Muscle layer of colon (tissue), 2 donors: ENCODE data around the gene HOXB6.
A peak's percentile ranks its signal among the peaks of the same experiment; 100 is the strongest.

Experiments
- H3K27ac ChIP-seq: one replicate; pipeline ENCODE4 v1.7.0; 2013; ENCODE audit warnings: low read depth, mild to moderate bottlenecking, low read length, moderate library complexity
- H3K27me3 ChIP-seq, 2 donors: one replicate each; pipeline ENCODE4 v1.7.0; 2013; ENCODE audit warnings: low read length in 2 of 2, mild to moderate bottlenecking in 2 of 2; ENCODE audit not compliant: insufficient read depth in 2 of 2, control insufficient read depth in 1 of 2
- H3K36me3 ChIP-seq: one replicate; pipeline ENCODE4 v1.7.0; 2013; ENCODE audit warnings: mild to moderate bottlenecking, low read length; ENCODE audit not compliant: insufficient read depth
- H3K4me1 ChIP-seq: one replicate; pipeline ENCODE4 v1.7.0; 2013; ENCODE audit warnings: mild to moderate bottlenecking, low read length; ENCODE audit not compliant: insufficient read depth
- H3K4me3 ChIP-seq, 2 donors: one replicate each; pipeline ENCODE4 v1.7.0; 2013; ENCODE audit warnings: low read length in 2 of 2, low read depth in 1 of 2, mild to moderate bottlenecking in 1 of 2, moderate library complexity in 1 of 2
- H3K9ac ChIP-seq: one replicate; pipeline ENCODE4 v1.7.0; 2013; ENCODE audit warnings: low read length
- H3K9me3 ChIP-seq: one replicate; pipeline ENCODE4 v1.7.0; 2013; ENCODE audit warnings: mild to moderate bottlenecking, low read length
- donor health status: abdominal sarcoma.
- donor health status: Adenocarcinoma of cecum.

The HOXB6 gene

DNA sequence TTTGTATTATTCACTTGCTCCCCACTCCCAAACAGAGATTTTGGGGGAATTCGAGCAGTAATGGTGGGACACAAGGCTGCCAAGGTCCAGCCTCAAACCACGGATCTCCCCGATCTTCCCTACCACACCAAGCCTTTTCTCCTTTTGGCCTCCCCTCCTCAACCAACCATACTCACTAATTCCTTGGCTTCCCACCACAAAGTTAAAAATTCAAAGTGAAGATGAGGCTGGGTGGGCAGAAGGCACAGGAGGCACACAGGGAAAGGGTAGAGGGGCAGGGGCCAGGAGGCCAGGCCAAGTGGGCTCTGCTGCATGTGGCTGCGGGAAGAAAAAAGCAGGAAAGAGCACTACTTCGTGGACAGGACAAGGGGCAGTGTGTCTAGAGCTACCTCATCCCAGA lies 41.9 kb downstream of the HOXB6 start:
- Histone ChIP-seq H3K4me1 (peaks cover 94% of the 10 kb centered on the region), H3K36me3 (peaks cover 6% of the 10 kb centered on the region), H3K4me3 (peak overlapping the region in 1 of 2 donors; percentile 37), H3K9me3 (no peaks in the 10 kb centered on the region), H3K27me3 (no peaks in the 10 kb centered on the region), H3K9ac (no peak overlapping the region), H3K27ac (peak overlapping the region; percentile 83)

GRCh38 chr17:48561884-48562810 lies 42.6 kb downstream of the HOXB6 start:
- peak overlapping the region; percentile 83 for H3K27ac ChIP-seq
- no peak overlapping the region for H3K4me3 ChIP-seq
- H3K4me1 ChIP-seq: peaks cover 94% of the 10 kb centered on the region
- H3K9ac ChIP-seq: no peak overlapping the region
- no peaks in the 10 kb centered on the region for H3K9me3 ChIP-seq
- peaks cover 6% of the 10 kb centered on the region for H3K36me3 ChIP-seq
- H3K27me3 ChIP-seq: no peaks in the 10 kb centered on the region

DNA sequence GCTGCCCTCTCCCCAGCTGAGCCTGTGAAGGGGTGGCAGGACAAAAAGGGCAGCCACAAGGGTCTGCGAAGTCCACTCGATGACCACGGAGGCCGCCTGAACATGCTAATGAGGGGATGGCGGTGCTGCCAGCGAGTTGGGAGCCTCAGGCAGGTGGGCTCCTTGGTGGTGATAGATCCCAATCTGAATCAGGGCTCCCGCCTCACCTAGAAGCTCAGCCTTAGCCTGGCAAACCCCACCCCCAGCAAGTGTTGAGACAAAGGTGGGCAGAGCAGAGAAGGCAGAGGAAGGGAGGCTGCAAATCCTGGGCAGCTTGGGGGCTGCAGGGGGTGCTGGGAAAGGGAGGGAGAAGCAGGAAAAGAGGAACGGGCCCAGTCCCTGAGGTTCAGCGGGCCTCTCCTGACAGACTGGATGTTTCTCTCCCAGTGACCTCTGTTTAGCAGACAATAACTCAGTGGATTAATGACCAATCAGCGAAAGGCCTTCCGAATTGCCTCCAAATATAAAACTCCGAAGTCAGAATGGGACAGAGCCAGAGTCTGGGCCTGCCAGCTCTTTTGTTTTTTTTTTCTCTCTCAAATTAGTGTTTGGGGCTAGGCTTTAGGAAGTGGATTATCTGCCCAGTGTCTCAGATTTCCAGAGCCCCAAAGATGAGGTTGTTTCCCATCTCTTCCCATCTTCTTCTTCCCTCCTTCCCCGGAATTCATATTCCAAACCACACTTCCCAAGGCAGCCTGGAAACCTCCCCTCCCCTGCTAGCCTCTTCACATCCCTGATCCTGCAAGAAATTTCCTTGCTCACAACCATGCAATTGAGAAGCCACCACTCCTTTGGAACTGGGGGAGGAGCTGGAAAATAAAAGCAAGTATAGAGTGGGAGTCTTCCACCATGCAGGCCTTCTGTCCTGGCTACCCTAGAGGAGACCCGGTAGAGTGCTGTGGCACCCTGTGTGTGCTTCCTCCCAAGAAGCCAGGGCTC lies 44.7 kb downstream of the HOXB6 start:
- Histone ChIP-seq H3K9ac (peak overlapping the region; percentile 59), H3K4me3 (peak overlapping the region in 1 of 2 donors; percentile 49), H3K4me1 (peaks cover 88% of the 10 kb centered on the region), H3K9me3 (no peaks in the 10 kb centered on the region), H3K27me3 (no peaks in the 10 kb centered on the region), H3K27ac (peak overlapping the region; percentile 89), H3K36me3 (no peaks in the 10 kb centered on the region)

- Histone ChIP-seq H3K4me1 (peaks cover 82% of the 10 kb centered on the region), H3K4me3 (peak overlapping the region; percentile 11 to 49), H3K9ac (peak overlapping the region; percentile 59), H3K27ac (peak overlapping the region; percentile 89), H3K9me3 (no peaks in the 10 kb centered on the region), H3K36me3 (no peaks in the 10 kb centered on the region), H3K27me3 (no peaks in the 10 kb centered on the region)
These were observed 45.5 kb downstream of the HOXB6 start for GRCh38 chr17:48559122-48559839.

GRCh38 chr17:48558831-48559121 lies 46.0 kb downstream of the HOXB6 start:
- Histone ChIP-seq H3K4me1 (peaks cover 83% of the 10 kb centered on the region), H3K9ac (peak overlapping the region; percentile 59), H3K36me3 (no peaks in the 10 kb centered on the region), H3K9me3 (no peaks in the 10 kb centered on the region), H3K27me3 (no peaks in the 10 kb centered on the region), H3K27ac (peak overlapping the region; percentile 89), H3K4me3 (peak overlapping the region in 1 of 2 donors; percentile 11)

- Histone ChIP-seq H3K4me1 (peaks cover 83% of the 10 kb centered on the region), H3K27ac (peak overlapping the region; percentile 89), H3K27me3 (no peaks in the 10 kb centered on the region), H3K36me3 (no peaks in the 10 kb centered on the region), H3K9ac (peak overlapping the region; percentile 59), H3K4me3 (peak overlapping the region in 1 of 2 donors; percentile 11), H3K9me3 (no peaks in the 10 kb centered on the region)
These were observed 46.5 kb downstream of the HOXB6 start for GRCh38 chr17:48558057-48558830.

GRCh38 chr17:48556576-48557401 lies 48.0 kb downstream of the HOXB6 start:
- Histone ChIP-seq H3K27ac (peak overlapping the region; percentile 89), H3K4me1 (peaks cover 82% of the 10 kb centered on the region), H3K9me3 (no peaks in the 10 kb centered on the region), H3K4me3 (peak overlapping the region in 1 of 2 donors; percentile 21), H3K36me3 (no peaks in the 10 kb centered on the region), H3K27me3 (no peaks in the 10 kb centered on the region), H3K9ac (peak overlapping the region; percentile 59)

GRCh38 chr17:48556229-48556575 lies 48.6 kb downstream of the HOXB6 start:
- H3K4me1 ChIP-seq: peaks cover 80% of the 10 kb centered on the region
- peak overlapping the region; percentile 11 to 35 for H3K4me3 ChIP-seq
- H3K36me3 ChIP-seq: no peaks in the 10 kb centered on the region
- H3K9me3 ChIP-seq: no peaks in the 10 kb centered on the region
- H3K27ac ChIP-seq: peak overlapping the region; percentile 89
- H3K9ac ChIP-seq: peak overlapping the region; percentile 50
- no peaks in the 10 kb centered on the region for H3K27me3 ChIP-seq

- Histone ChIP-seq H3K4me1 (peaks cover 75% of the 10 kb centered on the region), H3K9me3 (no peaks in the 10 kb centered on the region), H3K27me3 (no peaks in the 10 kb centered on the region), H3K4me3 (peak overlapping the region; percentile 11 to 73), H3K9ac (peak overlapping the region; percentile 69), H3K27ac (peak overlapping the region; percentile 99), H3K36me3 (no peaks in the 10 kb centered on the region)
These were observed 49.2 kb downstream of the HOXB6 start for GRCh38 chr17:48555258-48556228.
